Calu3 (cell line): ENCODE results near the gene SLX4. TPM values are rescaled to one million over a fixed set of nuclear protein-coding genes. Genes with fewer than 3 reads are reported as not detected.

ENCODE experiments used
- BruUV-seq: library from RNA; stranded (reverse); fragments of 400-500 nt; replicated peaks from 2 replicates; lab custom pipeline; 2021; lab: Mats Ljungman, UMichigan
- CTCF ChIA-PET: fragments of 300-600 bp; sonication (Branson Sonifier 250); formaldehyde crosslinking; loops from one replicate; lab custom pipeline; 2022; ENCODE audit warnings: antibody characterized with exemption; lab: Charles Lee
- DNase-seq: peaks from one replicate; pipeline ENCODE4 v3.0.0; 2022
- H3K27ac Mint-ChIP-seq: one replicate; pipeline ENCODE4 v1.8.0; 2022; ENCODE audit warnings: mixed read lengths; ENCODE audit not compliant: unreplicated experiment
- H3K27me3 Mint-ChIP-seq: one replicate; pipeline ENCODE4 v1.8.0; 2022; ENCODE audit warnings: mixed read lengths; ENCODE audit not compliant: unreplicated experiment
- H3K36me3 Mint-ChIP-seq: one replicate; pipeline ENCODE4 v1.8.0; 2022; ENCODE audit warnings: mild to moderate bottlenecking, moderate library complexity, mixed read lengths; ENCODE audit not compliant: insufficient read depth, unreplicated experiment
- H3K4me1 Mint-ChIP-seq: one replicate; pipeline ENCODE4 v1.8.0; 2022; ENCODE audit warnings: mild to moderate bottlenecking, low read depth, mixed read lengths; ENCODE audit not compliant: unreplicated experiment
- H3K4me3 Mint-ChIP-seq: one replicate; pipeline ENCODE4 v1.8.0; 2022; ENCODE audit warnings: mild to moderate bottlenecking, low read depth, moderate library complexity, mixed read lengths; ENCODE audit not compliant: unreplicated experiment
- H3K9me3 Mint-ChIP-seq: one replicate; pipeline ENCODE4 v1.8.0; 2022; ENCODE audit warnings: low read depth, mixed read lengths; ENCODE audit not compliant: unreplicated experiment
- CTCF ChIP-seq: fragments of 200-600 bp; IDR thresholded peaks from one replicate; pipeline ENCODE4 v1.8.0; 2022; ENCODE audit warnings: antibody characterized with exemption; ENCODE audit not compliant: unreplicated experiment
- intact Hi-C: fragments of 100-400 bp; cut with micrococcal nuclease; formaldehyde crosslinking; loops from one replicate; pipeline ENCODE4 v1.10.0; 2022; ENCODE audit not compliant: unreplicated experiment
- total RNA-seq: library from RNA; stranded (reverse); gene quantifications from 2 replicates; pipeline ENCODE4 v1.2.3, GENCODE V29; 2022

The SLX4 gene
- total RNA-seq, 1 experiment from 2014 or later = 18.2 TPM

GRCh38 chr16:3645108-3645503 is 33.7 kb upstream of the SLX4 start:
- Mint-ChIP-seq H3K9me3 (no peaks in the 10 kb centered on the region), H3K27me3 (no peaks in the 10 kb centered on the region), H3K36me3 (peaks cover 30% of the 10 kb centered on the region), H3K4me3 (no peak overlapping the region), H3K27ac (peak overlapping the region; percentile 16), H3K4me1 (peaks cover 34% of the 10 kb centered on the region)
- TF ChIP-seq CTCF = no peak
- CTCF ChIA-PET = no interaction called here
- DNase-seq = no peak
- intact Hi-C loops = no loop called here
- BruUV-seq = no TSS peak

- CTCF ChIA-PET = interaction anchor here (0.5 to 1.1 kb wide), 3 partner anchors 29 to 48 kb away, joined by 3 to 5 read pairs (median 3); no protein-coding TSS in a partner anchor
- Mint-ChIP-seq H3K36me3 (peaks cover 30% of the 10 kb centered on the region), H3K4me1 (peaks cover 34% of the 10 kb centered on the region), H3K9me3 (no peaks in the 10 kb centered on the region), H3K27ac (peak overlapping the region; percentile 5), H3K4me3 (peak overlapping the region; percentile 29), H3K27me3 (no peaks in the 10 kb centered on the region)
- no TSS peak for BruUV-seq
- no peak for TF ChIP-seq CTCF
- no peak for DNase-seq
- intact Hi-C loops = no loop called here
Observed at GRCh38 chr16:3643095-3643730, 31.8 kb upstream of the SLX4 start.

GRCh38 chr16:3642397-3643094 is 31.1 kb upstream of the SLX4 start:
- BruUV-seq = no TSS peak
- CTCF ChIA-PET = interaction anchor here (0.5 to 1.1 kb wide), 3 partner anchors 29 to 49 kb away, joined by 3 to 5 read pairs (median 3); no protein-coding TSS in a partner anchor
- peaks cover 30% of the 10 kb centered on the region for H3K36me3 Mint-ChIP-seq
- no peaks in the 10 kb centered on the region for H3K9me3 Mint-ChIP-seq
- peak overlapping the region; percentile 29 for H3K4me3 Mint-ChIP-seq
- H3K27ac Mint-ChIP-seq = peak overlapping the region; percentile 5
- intact Hi-C loops = no loop called here
- no peaks in the 10 kb centered on the region for H3K27me3 Mint-ChIP-seq
- peak; percentile 78 for DNase-seq
- H3K4me1 Mint-ChIP-seq = peaks cover 34% of the 10 kb centered on the region
- TF ChIP-seq CTCF = no peak

- peaks cover 33% of the 10 kb centered on the region for H3K4me1 Mint-ChIP-seq
- no peaks in the 10 kb centered on the region for H3K27me3 Mint-ChIP-seq
- H3K27ac Mint-ChIP-seq = peak overlapping the region; percentile 5
- DNase-seq = no peak
- no TSS peak for BruUV-seq
- CTCF ChIA-PET = no interaction called here
- H3K4me3 Mint-ChIP-seq = peak overlapping the region; percentile 29
- peaks cover 30% of the 10 kb centered on the region for H3K36me3 Mint-ChIP-seq
- no peak for TF ChIP-seq CTCF
- no peaks in the 10 kb centered on the region for H3K9me3 Mint-ChIP-seq
- intact Hi-C loops = no loop called here
Observed at GRCh38 chr16:3641801-3642396, 30.5 kb upstream of the SLX4 start.
